HEK293 (cell line): Measurements from ENCODE around the gene TAF15.

Source experiments
- CTCF ChIA-PET: fragments of 350-600 bp; formaldehyde crosslinking; extraction: SDS; loops from one replicate; lab custom pipeline; 2021; ENCODE audit warnings: antibody characterized with exemption; lab: Yijun Ruan, JAX
- POLR2A ChIA-PET: fragments of 300-600 bp; formaldehyde crosslinking; extraction: SDS; loops from one replicate; lab custom pipeline; 2020; ENCODE audit warnings: antibody characterized with exemption, inconsistent platforms; lab: Yijun Ruan, JAX
- H3K27ac ChIP-seq: fragments of 200-500 bp; sonication (Bioruptor generic); 2 replicates; pipeline ENCODE4 v1.5.1; 2014; ENCODE audit warnings: low read depth, low read length, control low read depth, inconsistent platforms; ENCODE audit errors: extremely low read depth
- H3K36me3 ChIP-seq, 2 experiments: fragments of 200-500 bp in 1 of 2; sonication (Bioruptor generic) in 1 of 2; 1 replicate in 1 of 2; 2 replicates in 1 of 2; pipeline ENCODE4 v1.5.1; 2014 to 2017; ENCODE audit warnings: inconsistent platforms in 2 of 2, low read length in 2 of 2; ENCODE audit not compliant: control insufficient read depth in 2 of 2, insufficient read depth in 1 of 2
- H3K4me1 ChIP-seq: fragments of 200-500 bp; sonication (Bioruptor generic); 2 replicates; pipeline ENCODE4 v1.5.1; 2014; ENCODE audit warnings: mild to moderate bottlenecking, low read length, inconsistent platforms; ENCODE audit not compliant: control insufficient read depth, insufficient read depth
- H3K4me3 ChIP-seq: 2 replicates; pipeline ENCODE4 v1.5.1; 2011; ENCODE audit warnings: low read depth, mild to moderate bottlenecking, control low read depth, low read length, moderate library complexity
- H3K9me3 ChIP-seq: fragments of 200-500 bp; sonication (Bioruptor generic); 2 replicates; pipeline ENCODE4 v1.5.1; 2014; ENCODE audit warnings: low read depth, low read length, inconsistent platforms; ENCODE audit not compliant: control insufficient read depth, insufficient read depth
- KLF10 ChIP-seq: fragments of 450-650 bp; IDR thresholded peaks from 2 replicates; pipeline ENCODE4 v1.5.1; 2018; ENCODE audit warnings: missing biosample characterization, mild to moderate bottlenecking, missing genetic modification characterization
- KLF8 ChIP-seq: fragments of 450-650 bp; formaldehyde crosslinking; IDR thresholded peaks from 2 replicates; pipeline ENCODE4 v1.5.1; 2016; ENCODE audit warnings: missing biosample characterization, missing genetic modification characterization
- SALL2 ChIP-seq: fragments of 450-650 bp; formaldehyde crosslinking; IDR thresholded peaks from 2 replicates; pipeline ENCODE4 v1.5.0; 2017; ENCODE audit warnings: missing biosample characterization, mild to moderate bottlenecking, missing genetic modification characterization, borderline replicate concordance
- SP7 ChIP-seq: fragments of 450-650 bp; formaldehyde crosslinking; IDR thresholded peaks from 2 replicates; pipeline ENCODE4 v1.5.1; 2016; ENCODE audit warnings: missing biosample characterization, missing genetic modification characterization
- ZBTB20 ChIP-seq: fragments of 450-650 bp; formaldehyde crosslinking; IDR thresholded peaks from 2 replicates; pipeline ENCODE4 v1.5.1; 2016; ENCODE audit warnings: missing biosample characterization, missing genetic modification characterization
- ZBTB21 ChIP-seq: fragments of 450-650 bp; formaldehyde crosslinking; IDR thresholded peaks from 2 replicates; pipeline ENCODE4 v1.5.1; 2017; ENCODE audit warnings: missing biosample characterization, missing genetic modification characterization
- ZNF335 ChIP-seq: fragments of 450-650 bp; formaldehyde crosslinking; conservative IDR thresholded peaks from 2 replicates; pipeline ENCODE4 v1.5.1; 2016; ENCODE audit warnings: missing biosample characterization, missing genetic modification characterization
- ZNF394 ChIP-seq: fragments of 450-650 bp; formaldehyde crosslinking; IDR thresholded peaks from 2 replicates; pipeline ENCODE4 v1.5.1; 2016; ENCODE audit warnings: missing biosample characterization, missing genetic modification characterization, mild to moderate bottlenecking, moderate library complexity, borderline replicate concordance
- ZNF518A ChIP-seq: fragments of 450-650 bp; formaldehyde crosslinking; conservative IDR thresholded peaks from 2 replicates; pipeline ENCODE4 v1.5.1; 2016; ENCODE audit warnings: low read depth, missing biosample characterization, missing genetic modification characterization
- ZNF549 ChIP-seq: fragments of 450-650 bp; IDR thresholded peaks from 2 replicates; pipeline ENCODE4 v1.5.1; 2018; ENCODE audit warnings: missing biosample characterization, missing genetic modification characterization, mild to moderate bottlenecking, inconsistent platforms, moderate library complexity
- TF ChIP-seq, protein P1 (sequence below): fragments of 450-650 bp; formaldehyde crosslinking; IDR thresholded peaks from 2 replicates; pipeline ENCODE4 v1.5.1; 2016; ENCODE audit warnings: missing biosample characterization, missing genetic modification characterization
- TF ChIP-seq, protein P2 (sequence below): fragments of 450-650 bp; formaldehyde crosslinking; IDR thresholded peaks from 2 replicates; pipeline ENCODE4; 2016; ENCODE audit warnings: missing biosample characterization, missing genetic modification characterization
- TF ChIP-seq, protein P3 (sequence below): fragments of 450-650 bp; IDR thresholded peaks from 2 replicates; pipeline ENCODE4 v1.5.1; 2018; ENCODE audit warnings: missing biosample characterization, missing genetic modification characterization

The TAF15 gene

DNA sequence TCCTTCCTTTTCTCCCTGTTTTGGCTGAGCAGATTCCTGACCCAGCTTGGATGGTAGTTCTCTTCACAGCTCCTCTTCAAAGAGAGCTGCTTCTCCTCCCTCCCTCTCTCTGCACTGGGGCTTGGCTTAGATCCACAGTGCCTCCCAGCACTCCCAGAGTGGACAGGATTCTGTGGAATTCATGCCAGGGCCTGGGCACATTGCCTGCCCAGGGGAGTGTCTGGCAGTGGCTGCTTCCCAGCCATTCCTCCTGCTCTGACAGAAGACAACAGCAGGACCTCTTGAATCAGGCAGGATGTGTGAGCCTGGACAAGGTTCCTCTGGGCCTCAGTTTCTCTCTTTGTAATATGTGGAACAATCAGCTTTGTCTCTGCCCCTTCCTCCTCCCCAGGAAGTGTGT, 9.3 kb upstream of the TAF15 start:
- no peak overlapping the region for H3K4me3 ChIP-seq
- H3K36me3 ChIP-seq: no peaks in the 10 kb centered on the region
- no peaks in the 10 kb centered on the region for H3K4me1 ChIP-seq
- TF ChIP-seq, protein P1, sequence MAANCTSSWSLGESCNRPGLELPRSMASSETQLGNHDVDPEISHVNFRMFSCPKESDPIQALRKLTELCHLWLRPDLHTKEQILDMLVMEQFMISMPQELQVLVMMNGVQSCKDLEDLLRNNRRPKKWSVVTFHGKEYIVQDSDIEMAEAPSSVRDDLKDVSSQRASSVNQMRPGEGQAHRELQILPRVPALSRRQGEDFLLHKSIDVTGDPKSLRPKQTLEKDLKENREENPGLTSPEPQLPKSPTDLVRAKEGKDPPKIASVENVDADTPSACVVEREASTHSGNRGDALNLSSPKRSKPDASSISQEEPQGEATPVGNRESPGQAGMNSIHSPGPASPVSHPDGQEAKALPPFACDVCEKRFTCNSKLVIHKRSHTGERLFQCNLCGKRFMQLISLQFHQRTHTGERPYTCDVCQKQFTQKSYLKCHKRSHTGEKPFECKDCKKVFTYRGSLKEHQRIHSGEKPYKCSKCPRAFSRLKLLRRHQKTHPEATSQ: no peak
- no peak for TF ChIP-seq ZNF518A
- TF ChIP-seq ZBTB20 (tag by site-specific recombination): peak; percentile 81
- TF ChIP-seq KLF10 (tag by site-specific recombination): no peak
- peak; percentile 38; the same call in 1 of the 2 replicates for TF ChIP-seq ZNF394 (tag by site-specific recombination)
- TF ChIP-seq ZNF335: peak; percentile 57; the same call in 1 of the 2 replicates
- no peak for TF ChIP-seq KLF8 (tag by site-specific recombination)
- POLR2A ChIA-PET: interaction anchor here (0.8 to 1.5 kb wide), 3 partner anchors 9 to 25 kb away, joined by 3 to 5 read pairs (median 3); partner anchors contain the start of gene TAF15
- CTCF ChIA-PET: interaction anchor here (0.9 to 10.2 kb wide), 4 partner anchors 10 to 187 kb away, joined by 3 to 104 read pairs (median 5); no protein-coding TSS in a partner anchor
- H3K27ac ChIP-seq: no peak overlapping the region
- H3K9me3 ChIP-seq: no peaks in the 10 kb centered on the region

DNA sequence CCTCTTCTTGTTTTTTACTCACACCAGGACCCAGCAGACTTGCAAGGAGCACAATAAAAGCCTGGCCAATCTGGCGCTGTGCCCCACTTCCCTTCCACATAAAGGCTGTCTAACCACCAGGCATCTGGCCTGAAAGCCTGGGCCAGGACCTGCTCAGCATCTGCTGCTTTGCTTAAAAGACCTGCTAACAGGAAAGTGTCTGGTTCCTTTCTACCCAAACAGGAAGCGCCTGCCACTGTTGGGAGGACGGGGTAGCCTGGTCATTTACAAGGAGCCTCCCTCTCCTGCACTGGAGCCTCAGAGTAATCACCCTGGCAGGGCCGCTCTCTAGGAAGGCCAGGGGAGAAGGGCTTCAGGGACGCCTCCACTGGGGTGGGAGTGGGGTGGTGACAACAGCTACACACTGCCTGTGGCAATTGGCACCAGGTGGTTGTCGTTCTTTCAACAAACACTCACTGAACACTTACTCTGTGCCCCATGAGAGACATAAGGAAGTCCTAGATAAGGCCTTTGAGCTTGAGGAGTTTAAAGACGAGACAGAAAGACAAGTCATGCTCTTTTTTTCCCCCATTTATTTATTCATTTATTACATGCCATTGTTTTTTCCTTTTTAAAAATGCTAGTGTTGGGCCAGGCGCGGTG, 7.6 kb upstream of the TAF15 start:
- Histone ChIP-seq H3K4me3 (no peak overlapping the region), H3K27ac (no peak overlapping the region), H3K4me1 (no peaks in the 10 kb centered on the region), H3K36me3 (no peaks in the 10 kb centered on the region), H3K9me3 (no peaks in the 10 kb centered on the region)
- ChIA-PET CTCF (interaction anchor here (0.8 to 1.0 kb wide), 2 partner anchors 36 to 37 kb away, joined by 3 to 4 read pairs; no protein-coding TSS in a partner anchor), POLR2A (no interaction called here)
- TF ChIP-seq ZNF549 (tag by site-specific recombination): no peak
- no peak for TF ChIP-seq SP7 (tag by site-specific recombination)
- TF ChIP-seq ZNF394 (tag by site-specific recombination): no peak
- no peak for TF ChIP-seq ZBTB21 (tag by site-specific recombination)
- TF ChIP-seq, protein P2, sequence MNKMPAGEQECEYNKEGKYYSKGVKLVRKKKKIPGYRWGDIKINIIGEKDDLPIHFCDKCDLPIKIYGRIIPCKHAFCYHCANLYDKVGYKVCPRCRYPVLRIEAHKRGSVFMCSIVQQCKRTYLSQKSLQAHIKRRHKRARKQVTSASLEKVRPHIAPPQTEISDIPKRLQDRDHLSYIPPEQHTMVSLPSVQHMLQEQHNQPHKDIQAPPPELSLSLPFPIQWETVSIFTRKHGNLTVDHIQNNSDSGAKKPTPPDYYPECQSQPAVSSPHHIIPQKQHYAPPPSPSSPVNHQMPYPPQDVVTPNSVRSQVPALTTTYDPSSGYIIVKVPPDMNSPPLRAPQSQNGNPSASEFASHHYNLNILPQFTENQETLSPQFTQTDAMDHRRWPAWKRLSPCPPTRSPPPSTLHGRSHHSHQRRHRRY (tag by site-specific recombination): no peak
- no peak for TF ChIP-seq SALL2
- TF ChIP-seq, protein P3, sequence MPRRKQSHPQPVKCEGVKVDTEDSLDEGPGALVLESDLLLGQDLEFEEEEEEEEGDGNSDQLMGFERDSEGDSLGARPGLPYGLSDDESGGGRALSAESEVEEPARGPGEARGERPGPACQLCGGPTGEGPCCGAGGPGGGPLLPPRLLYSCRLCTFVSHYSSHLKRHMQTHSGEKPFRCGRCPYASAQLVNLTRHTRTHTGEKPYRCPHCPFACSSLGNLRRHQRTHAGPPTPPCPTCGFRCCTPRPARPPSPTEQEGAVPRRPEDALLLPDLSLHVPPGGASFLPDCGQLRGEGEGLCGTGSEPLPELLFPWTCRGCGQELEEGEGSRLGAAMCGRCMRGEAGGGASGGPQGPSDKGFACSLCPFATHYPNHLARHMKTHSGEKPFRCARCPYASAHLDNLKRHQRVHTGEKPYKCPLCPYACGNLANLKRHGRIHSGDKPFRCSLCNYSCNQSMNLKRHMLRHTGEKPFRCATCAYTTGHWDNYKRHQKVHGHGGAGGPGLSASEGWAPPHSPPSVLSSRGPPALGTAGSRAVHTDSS (tag by site-specific recombination): no peak
